Activated CD8-positive, alpha-beta memory T cell treated with anti-CD3 and anti-CD28 coated beads, Interleukin-2, amount 50 U/mL, for 24 hours (primary cell): Measurements from ENCODE around the gene GPR26.

Experiments
- DNase-seq: peaks from one replicate; pipeline ENCODE4 v3.0.0-alpha.2; 2020; ENCODE audit errors: extremely low read depth

Gene GPR26

DNA sequence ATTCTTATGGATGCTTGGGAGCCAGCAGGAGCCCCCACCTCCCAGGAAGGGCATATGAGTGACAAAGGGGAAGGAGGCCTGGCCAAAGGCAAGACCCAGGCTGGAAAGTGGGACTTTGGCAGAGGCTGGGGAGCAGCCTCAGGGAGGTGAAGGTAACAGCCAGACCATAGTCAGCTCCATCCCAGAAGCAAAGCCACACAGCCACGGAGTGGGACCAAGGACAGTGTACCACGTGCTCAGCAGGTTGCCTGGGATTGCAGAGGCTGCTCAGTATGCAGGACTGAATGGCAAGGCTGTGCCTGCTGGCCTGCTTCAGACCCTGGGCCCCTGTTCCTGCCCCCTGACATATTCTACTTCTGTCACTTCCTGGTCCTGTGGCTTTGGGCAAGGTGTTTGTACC, 17.6 kb upstream of the GPR26 start:
- no peak for DNase-seq

- no peak for DNase-seq
Observed at GRCh38 chr10:123649676-123650075, 16.5 kb upstream of the GPR26 start.

- no peak for DNase-seq
Observed at GRCh38 chr10:123651421-123652047, 14.6 kb upstream of the GPR26 start.

- no peak for DNase-seq
Observed at GRCh38 chr10:123655751-123656150, 10.4 kb upstream of the GPR26 start.

- DNase-seq, result no peak
Observed at GRCh38 chr10:123663522-123663921, 2.6 kb upstream of the GPR26 start.

- no peak for DNase-seq
Observed at GRCh38 chr10:123665491-123666286, 466 bp upstream of the GPR26 start.

DNA sequence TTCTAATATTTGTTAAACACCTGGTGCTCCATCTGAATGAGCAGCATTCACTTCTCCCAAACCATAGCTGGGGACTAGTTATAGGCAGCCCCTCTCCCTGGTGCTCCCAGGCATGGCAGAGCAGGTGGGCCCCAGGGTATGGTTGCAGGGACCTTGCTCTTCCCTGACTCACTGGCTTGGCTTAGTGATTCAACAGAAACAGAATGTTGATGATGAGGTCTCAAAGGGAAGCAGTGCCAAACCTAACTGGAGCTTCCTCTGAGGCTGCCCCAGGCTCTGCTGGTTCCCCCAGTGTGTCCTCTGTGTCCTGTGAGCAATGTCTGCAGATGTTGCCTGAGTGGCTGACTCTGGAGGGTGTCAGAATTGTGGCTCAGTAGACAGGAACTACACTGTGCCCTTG, 3.7 kb downstream of the GPR26 start:
- no peak for DNase-seq

DNA sequence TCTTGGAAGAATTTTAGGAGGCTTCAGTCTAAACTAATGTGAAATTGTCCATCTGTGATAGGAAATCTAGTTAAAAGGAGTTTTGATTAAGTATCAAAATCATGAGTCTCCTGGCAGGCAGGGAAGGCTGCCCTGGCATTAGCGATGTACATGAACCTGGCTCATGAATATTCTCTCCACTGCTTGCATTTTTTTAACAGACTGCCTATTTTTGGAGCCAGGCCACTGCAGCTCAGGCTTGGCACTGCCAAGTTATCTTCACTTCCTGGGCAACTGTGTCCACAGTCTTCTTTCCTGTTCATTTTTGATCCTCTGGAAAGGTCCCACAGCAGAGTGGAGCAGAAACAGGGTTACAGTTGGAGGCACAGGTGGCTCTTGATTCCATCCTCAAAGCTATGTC, 7.0 kb downstream of the GPR26 start:
- DNase-seq, result no peak

DNA sequence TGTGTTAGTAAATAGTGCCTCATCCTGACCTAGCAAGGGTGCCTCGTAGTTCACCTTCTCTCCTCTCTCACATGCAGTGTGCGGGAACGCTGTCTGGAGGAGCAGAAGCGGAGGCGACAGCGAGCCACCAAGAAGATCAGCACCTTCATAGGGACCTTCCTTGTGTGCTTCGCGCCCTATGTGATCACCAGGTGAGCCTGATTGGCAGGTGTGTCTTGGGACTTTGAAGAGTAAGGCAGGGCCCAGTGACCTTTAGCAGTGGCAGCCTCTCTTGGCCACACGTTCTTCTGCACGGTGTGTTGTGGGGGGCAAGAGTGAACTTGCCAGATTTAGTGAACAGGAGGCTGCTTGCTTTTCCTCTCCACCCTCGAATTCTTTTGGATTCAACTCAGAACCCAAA, 8.6 kb downstream of the GPR26 start:
- DNase-seq, result no peak

DNA sequence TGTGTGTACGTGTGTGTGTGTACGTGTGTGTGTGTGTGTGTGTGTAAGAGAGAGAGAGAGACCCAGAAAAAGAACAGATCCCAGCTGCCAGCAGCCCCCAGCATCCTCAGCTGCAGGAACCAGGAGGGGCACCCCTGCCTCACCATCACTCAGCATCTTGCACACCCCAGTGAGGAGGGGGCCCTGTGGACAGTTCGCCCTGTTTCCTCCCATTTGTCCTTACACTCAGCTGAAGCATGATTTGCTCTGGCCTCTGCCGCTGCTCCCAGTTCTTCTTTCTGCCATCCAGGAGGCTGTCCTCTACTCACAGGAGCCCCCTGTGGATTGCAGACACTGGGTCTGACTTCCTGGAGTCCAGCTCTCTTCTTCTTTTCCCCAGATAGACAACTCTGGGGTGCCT, 9.7 kb downstream of the GPR26 start:
- no peak for DNase-seq

DNA sequence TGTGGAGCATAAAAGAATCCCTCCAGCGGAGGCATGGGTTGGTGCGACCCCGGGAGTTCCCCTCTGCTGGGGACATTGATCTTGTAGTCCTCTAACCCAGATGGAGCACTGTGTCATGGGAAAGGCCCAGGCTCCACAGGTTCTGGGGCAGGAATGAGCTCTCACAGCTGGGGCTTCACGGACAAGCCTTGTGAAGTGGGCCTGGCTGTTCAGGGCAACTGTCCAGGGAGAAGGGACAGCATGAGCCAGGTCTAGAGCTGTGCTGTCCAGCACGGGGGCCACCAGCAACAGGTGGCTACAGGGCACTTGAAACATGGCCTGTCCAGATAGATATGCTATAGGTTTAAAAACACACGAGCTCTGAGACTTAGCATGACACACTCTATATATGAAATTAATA, 11.4 kb downstream of the GPR26 start:
- DNase-seq, result no peak

DNA sequence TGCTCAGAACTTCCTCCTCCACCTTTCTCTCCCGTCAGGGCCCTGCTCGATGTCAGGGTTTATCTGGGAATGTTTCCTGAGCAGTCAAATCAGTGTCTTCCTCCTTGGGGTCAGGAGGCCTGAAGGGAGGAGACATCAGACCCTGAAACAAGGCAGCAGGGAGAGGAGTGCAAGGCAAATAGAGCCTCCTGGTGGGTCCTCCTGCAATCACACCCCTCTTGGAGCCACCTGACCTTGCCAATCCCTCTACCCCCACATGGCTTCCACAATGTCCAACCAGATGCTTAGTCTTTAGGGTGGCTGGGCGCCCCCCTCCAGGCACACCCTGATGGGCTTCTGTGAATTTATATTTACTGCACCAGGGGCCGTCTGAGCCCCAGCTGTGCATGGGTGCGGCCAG, 12.2 kb downstream of the GPR26 start:
- no peak for DNase-seq

GRCh38 chr10:123681285-123681684, 15.1 kb downstream of the GPR26 start:
- no peak for DNase-seq

- no peak for DNase-seq
Observed at GRCh38 chr10:123682477-123682876, 16.3 kb downstream of the GPR26 start.

DNA sequence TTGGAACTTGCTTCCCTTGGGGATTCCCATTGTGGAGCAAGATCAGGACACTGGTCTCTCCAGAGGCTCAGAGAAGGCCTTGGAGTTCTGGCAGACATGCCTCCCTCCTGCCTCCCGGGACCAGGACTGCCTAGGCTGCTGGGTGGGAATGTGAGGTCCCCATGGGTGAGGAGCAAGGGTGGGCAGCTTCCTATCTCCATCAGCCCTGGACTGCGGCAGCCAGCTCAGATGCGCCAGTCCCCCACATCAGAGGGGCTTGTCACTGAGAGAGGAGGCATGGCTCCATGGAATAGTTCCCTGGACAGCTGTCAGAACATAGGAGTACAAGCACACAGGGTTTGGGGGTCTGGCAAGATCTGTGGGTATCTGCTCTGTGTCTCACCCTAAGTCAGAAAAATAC, 17.3 kb downstream of the GPR26 start:
- no peak for DNase-seq

DNA sequence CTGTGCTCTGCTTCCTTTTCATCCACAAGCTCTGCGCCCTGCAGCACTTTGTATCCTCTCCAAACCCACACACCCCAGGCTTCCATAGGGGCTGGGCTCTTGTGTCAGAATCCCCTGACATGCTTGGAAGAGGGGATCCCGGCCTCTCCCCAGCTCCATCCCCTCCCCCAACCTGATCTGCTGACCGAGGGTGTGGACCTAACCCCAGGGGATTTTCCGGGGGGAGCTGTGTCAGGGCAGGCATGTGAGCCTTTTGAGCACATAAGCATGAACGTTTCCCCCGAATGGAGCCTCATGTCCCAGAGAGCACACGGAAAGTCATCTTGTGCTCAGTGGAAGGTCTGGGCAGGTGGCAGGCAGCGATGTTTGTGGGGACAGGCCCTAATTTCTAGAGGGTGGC, 17.7 kb downstream of the GPR26 start:
- DNase-seq, result no peak

- no peak for DNase-seq
Observed at GRCh38 chr10:123685260-123685659, 19.1 kb downstream of the GPR26 start.

DNA sequence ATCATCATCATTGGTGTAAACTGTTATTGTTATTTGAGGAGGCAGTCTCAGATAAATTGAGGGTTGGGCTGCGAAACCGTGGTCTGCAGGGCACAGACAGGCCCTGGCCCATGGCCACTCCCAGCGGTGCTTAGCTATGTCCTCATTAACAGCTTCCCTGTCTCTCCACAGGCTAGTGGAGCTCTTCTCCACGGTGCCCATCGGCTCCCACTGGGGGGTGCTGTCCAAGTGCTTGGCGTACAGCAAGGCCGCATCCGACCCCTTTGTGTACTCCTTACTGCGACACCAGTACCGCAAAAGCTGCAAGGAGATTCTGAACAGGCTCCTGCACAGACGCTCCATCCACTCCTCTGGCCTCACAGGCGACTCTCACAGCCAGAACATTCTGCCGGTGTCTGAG, 21.6 kb downstream of the GPR26 start:
- DNase-seq, result no peak

GRCh38 chr10:123689880-123690279, 23.7 kb downstream of the GPR26 start:
- no peak for DNase-seq

- no peak for DNase-seq
Observed at GRCh38 chr10:123703195-123703790, 37.1 kb downstream of the GPR26 start.

DNA sequence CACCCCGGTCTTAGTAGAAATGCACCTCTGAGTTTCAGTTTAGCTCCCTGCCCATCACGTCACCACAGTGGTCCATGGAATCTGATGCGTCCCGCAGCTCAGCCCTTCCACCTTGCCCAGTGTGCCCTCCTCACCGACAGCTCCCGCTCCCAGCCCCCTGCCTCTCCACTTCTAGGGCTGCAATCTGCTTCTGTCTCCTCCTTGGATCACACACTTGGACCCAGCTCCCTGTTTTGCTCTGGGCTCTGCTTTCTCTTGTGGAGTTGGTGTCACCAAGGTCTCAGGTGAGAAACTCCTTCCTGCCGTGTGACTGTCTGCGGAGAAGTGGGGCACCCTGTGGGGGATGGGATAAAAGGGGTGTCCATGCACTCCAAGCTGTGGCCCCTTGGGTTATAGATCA, 37.9 kb downstream of the GPR26 start:
- no peak for DNase-seq

DNA sequence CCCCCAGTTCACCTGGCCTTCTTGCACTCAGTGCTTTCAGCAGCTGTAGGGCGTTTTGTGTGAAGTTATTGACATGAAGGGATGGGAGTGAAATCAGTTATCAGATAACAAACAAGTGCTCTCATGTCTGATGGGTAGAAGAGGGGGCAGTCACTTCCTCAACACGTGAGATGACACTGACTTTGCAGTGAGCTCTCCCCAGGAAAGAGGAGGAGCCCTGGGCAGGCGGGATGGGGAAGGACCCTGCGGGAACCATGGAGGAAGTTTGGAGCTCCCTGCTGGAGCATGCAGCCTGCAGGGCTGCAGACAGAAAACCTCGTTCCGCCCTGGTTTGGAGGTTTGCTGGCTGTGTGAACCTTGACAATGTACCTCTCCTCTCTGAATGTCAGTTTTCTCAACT, 38.7 kb downstream of the GPR26 start:
- DNase-seq, result no peak

DNA sequence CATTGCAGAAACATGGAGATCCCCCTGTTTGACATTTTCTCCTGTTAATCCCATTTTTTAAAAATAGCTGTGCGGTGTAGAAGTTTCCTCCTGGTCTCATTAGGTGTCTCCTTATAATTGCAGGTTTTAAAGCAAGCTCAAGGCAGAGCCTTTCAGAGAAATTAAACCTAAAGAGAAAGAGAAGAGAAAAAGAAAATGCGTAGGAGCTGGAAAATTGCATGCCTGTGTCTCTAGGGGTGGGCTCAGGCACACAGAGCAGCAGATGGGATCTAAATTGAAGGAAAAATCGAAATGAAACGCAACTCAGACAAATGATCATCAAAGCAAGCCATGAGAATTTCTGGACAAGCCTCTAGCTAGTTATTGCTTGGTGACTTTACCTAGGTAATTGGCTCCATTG, 40.1 kb downstream of the GPR26 start:
- no peak for DNase-seq
